Bronchial epithelial cell (primary cell): ENCODE results near the gene QSOX1. TPM values are rescaled to one million over a fixed set of nuclear protein-coding genes. Genes with fewer than 3 reads are reported as not detected.
A peak's percentile ranks its signal among the peaks of the same experiment; 100 is the strongest.
"Not testable (repeated sequence)": the region's sequence is repeated elsewhere in the genome, so short reads cannot be mapped to it uniquely, and the experiment has no call there.

Experiments used
- DNase-seq: peaks from one replicate; pipeline ENCODE4 v3.0.0-alpha.2; 2010; ENCODE audit warnings: low read depth
- FAIRE-seq: peaks from 2 replicates; lab custom pipeline; 2011; peaks lifted over from hg19 to GRCh38; lab: Jason Lieb, UNC
- H3K27me3 ChIP-seq: 2 replicates; pipeline ENCODE4 v1.5.1; 2011; ENCODE audit warnings: low read length; ENCODE audit not compliant: control insufficient read depth, insufficient read depth
- H3K36me3 ChIP-seq: 2 replicates; pipeline ENCODE4 v1.5.1; 2011; ENCODE audit warnings: low read length; ENCODE audit not compliant: control insufficient read depth, insufficient read depth
- H3K4me3 ChIP-seq: 2 replicates; pipeline ENCODE4 v1.5.1; 2011; ENCODE audit warnings: mild to moderate bottlenecking, low read depth, low read length, control low read depth
- CTCF ChIP-seq: IDR thresholded peaks from 2 replicates; pipeline ENCODE4 v1.5.1; 2011; ENCODE audit warnings: mild to moderate bottlenecking, moderate library complexity, low read length, control low read depth, inconsistent platforms; ENCODE audit not compliant: insufficient read depth, severe bottlenecking
- total RNA-seq: library from RNA; depleted of rRNA; stranded (reverse); fragments of >200 nt; gene quantifications from 2 replicates; pipeline ENCODE4 v1.2.1, GENCODE V29; 2014

The QSOX1 gene
- total RNA-seq, 1 donor from 2014 or later: 134 TPM

DNA sequence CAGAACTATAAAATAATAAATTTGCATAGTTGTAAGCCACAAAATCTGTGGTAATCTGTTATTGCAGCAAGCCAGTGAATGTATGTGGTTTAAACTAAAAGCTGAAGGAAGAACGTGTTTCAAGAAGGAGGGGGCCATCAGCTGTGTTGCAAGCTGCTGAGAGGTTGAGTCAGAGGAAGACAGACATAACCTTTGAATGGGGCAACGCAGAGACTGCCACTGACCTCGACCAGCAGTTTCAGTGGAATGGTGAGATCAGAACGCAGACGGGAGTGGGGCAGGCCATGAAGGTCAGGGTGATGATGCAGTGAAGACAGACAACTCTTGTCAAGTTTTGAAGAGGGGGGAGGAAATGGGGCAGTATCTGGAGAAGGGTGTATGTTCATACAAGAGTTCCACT is 23.2 kb upstream of the QSOX1 start:
- Histone ChIP-seq H3K36me3 (no peaks in the 10 kb centered on the region), H3K27me3 (no peaks in the 10 kb centered on the region), H3K4me3 (no peak overlapping the region)
- TF ChIP-seq CTCF: no peak
- peak; percentile 77 for DNase-seq
- no peak for FAIRE-seq

DNA sequence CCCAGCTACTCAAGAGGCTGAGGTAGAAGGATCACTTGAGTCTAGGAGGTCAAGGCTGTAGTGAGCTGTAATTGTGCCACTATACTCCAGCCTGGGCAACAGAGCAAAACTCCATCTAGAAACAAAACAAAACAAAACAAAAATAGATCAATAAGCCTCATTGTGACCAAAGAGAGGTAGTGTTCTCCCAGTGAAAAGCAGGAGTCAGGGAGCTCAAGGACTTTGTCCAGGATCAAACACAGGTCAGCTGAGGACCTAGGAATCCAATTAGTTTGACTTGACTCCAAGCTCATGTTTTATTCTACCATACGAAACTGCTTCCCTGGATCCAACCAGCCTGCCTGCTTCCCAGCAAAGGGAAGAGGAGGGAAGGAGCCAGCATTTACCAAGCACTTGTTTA is 21.5 kb upstream of the QSOX1 start:
- no peaks in the 10 kb centered on the region for H3K27me3 ChIP-seq
- no peak for FAIRE-seq
- no peaks in the 10 kb centered on the region for H3K36me3 ChIP-seq
- no peak for DNase-seq
- no peak overlapping the region for H3K4me3 ChIP-seq
- TF ChIP-seq CTCF: no peak

DNA sequence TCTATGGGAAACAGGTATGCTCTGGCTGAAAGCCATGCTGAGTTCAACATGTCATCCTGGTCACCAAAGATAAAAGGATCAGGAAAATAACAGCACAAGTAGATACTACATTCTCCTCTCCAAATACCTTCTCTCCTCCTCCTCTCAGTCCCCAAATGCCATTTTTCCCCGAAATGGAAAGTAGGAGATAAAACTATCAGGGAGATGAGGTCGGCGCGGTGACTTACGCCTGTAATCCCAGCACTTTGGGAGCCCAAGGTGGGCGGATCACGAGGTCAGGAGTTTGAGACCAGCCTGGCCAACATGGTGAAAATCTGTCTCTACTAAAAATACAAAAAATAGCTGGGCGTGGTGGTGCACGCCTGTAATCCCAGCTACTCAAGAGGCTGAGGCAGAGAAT is 21.0 kb upstream of the QSOX1 start:
- H3K36me3 ChIP-seq, DNase-seq, FAIRE-seq, H3K27me3 ChIP-seq, H3K4me3 ChIP-seq: not testable (repeated sequence)

- H3K27me3 ChIP-seq: no peaks in the 10 kb centered on the region
- no peak for TF ChIP-seq CTCF
- DNase-seq (no peak), FAIRE-seq (no peak)
- no peaks in the 10 kb centered on the region for H3K36me3 ChIP-seq
- no peak overlapping the region for H3K4me3 ChIP-seq
Measured at GRCh38 chr1:180135535-180135934, 19.1 kb upstream of the QSOX1 start.

- no peak for TF ChIP-seq CTCF
- Histone ChIP-seq H3K4me3 (no peak overlapping the region), H3K27me3 (no peaks in the 10 kb centered on the region), H3K36me3 (no peaks in the 10 kb centered on the region)
- DNase-seq: peak; percentile 63
- no peak for FAIRE-seq
Measured at GRCh38 chr1:180136331-180136967, 18.2 kb upstream of the QSOX1 start.

GRCh38 chr1:180136968-180137356 is 17.7 kb upstream of the QSOX1 start:
- Histone ChIP-seq H3K36me3 (no peaks in the 10 kb centered on the region), H3K27me3 (no peaks in the 10 kb centered on the region), H3K4me3 (no peak overlapping the region)
- DNase-seq (no peak), FAIRE-seq (no peak)
- TF ChIP-seq CTCF: no peak
